Measurements from ENCODE around the gene GSG1L.

DNA sequence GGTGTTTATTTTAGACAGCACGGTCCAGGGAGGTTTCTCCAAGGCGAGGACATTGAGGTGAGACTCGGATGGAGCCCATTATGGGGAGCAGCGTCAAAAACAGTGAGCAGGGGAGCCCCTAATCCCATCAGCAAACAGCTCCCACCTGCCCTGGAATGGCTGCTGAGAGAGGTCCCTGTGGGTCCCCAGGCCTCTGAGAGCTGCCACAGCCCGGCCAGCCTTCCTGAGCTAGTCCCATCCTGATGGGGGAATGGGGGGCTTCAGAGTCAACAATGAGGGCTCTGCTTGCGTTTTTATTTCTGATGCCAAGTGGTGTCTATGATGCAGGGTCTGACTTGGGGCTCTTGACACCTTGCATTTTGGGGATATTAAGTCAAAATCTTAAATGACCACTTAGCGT lies 128.4 kb downstream of the GSG1L start:
- TF ChIP-seq, protein P1, sequence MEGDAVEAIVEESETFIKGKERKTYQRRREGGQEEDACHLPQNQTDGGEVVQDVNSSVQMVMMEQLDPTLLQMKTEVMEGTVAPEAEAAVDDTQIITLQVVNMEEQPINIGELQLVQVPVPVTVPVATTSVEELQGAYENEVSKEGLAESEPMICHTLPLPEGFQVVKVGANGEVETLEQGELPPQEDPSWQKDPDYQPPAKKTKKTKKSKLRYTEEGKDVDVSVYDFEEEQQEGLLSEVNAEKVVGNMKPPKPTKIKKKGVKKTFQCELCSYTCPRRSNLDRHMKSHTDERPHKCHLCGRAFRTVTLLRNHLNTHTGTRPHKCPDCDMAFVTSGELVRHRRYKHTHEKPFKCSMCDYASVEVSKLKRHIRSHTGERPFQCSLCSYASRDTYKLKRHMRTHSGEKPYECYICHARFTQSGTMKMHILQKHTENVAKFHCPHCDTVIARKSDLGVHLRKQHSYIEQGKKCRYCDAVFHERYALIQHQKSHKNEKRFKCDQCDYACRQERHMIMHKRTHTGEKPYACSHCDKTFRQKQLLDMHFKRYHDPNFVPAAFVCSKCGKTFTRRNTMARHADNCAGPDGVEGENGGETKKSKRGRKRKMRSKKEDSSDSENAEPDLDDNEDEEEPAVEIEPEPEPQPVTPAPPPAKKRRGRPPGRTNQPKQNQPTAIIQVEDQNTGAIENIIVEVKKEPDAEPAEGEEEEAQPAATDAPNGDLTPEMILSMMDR (IDR thresholded peaks at IDR 0.05; ENCODE audit: low read depth, low read length, missing input control): no peak
- no peak for TF ChIP-seq YY1 (IDR thresholded peaks at IDR 0.05)
- TF ChIP-seq, protein P2, sequence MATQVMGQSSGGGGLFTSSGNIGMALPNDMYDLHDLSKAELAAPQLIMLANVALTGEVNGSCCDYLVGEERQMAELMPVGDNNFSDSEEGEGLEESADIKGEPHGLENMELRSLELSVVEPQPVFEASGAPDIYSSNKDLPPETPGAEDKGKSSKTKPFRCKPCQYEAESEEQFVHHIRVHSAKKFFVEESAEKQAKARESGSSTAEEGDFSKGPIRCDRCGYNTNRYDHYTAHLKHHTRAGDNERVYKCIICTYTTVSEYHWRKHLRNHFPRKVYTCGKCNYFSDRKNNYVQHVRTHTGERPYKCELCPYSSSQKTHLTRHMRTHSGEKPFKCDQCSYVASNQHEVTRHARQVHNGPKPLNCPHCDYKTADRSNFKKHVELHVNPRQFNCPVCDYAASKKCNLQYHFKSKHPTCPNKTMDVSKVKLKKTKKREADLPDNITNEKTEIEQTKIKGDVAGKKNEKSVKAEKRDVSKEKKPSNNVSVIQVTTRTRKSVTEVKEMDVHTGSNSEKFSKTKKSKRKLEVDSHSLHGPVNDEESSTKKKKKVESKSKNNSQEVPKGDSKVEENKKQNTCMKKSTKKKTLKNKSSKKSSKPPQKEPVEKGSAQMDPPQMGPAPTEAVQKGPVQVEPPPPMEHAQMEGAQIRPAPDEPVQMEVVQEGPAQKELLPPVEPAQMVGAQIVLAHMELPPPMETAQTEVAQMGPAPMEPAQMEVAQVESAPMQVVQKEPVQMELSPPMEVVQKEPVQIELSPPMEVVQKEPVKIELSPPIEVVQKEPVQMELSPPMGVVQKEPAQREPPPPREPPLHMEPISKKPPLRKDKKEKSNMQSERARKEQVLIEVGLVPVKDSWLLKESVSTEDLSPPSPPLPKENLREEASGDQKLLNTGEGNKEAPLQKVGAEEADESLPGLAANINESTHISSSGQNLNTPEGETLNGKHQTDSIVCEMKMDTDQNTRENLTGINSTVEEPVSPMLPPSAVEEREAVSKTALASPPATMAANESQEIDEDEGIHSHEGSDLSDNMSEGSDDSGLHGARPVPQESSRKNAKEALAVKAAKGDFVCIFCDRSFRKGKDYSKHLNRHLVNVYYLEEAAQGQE (IDR thresholded peaks at IDR 0.05): no peak
- TF ChIP-seq EGR1 (IDR thresholded peaks at IDR 0.05; ENCODE audit: low read depth in 2 of 2): no peak
- no peak for TF ChIP-seq SP1 (IDR thresholded peaks at IDR 0.05)
- TF ChIP-seq HNF4G (IDR thresholded peaks at IDR 0.05): no peak
- TF ChIP-seq GABPA (IDR thresholded peaks at IDR 0.05 in 1 of 2, conservative IDR thresholded peaks at IDR 0.05 in 1 of 2): no peak
- no peak for TF ChIP-seq HNF4A (conservative IDR thresholded peaks at IDR 0.05)
- no peak for TF ChIP-seq TAF1 (conservative IDR thresholded peaks at IDR 0.05)
- no peak for TF ChIP-seq RAD21 (IDR thresholded peaks at IDR 0.05)
